SK-N-DZ (cell line): ENCODE data around the gene KRTAP2-2.

Experiments
- DNase-seq: peaks from one replicate; pipeline ENCODE4 v3.0.0-alpha.2; 2015; ENCODE audit warnings: low spot score
- small RNA-seq, 2 experiments: library from RNA; depleted of rRNA; stranded (forward); fragments of <200 nt; gene quantifications; one replicate each; pipeline ENCODE3, GENCODE V24; 2014

KRTAP2-2 gene

DNA sequence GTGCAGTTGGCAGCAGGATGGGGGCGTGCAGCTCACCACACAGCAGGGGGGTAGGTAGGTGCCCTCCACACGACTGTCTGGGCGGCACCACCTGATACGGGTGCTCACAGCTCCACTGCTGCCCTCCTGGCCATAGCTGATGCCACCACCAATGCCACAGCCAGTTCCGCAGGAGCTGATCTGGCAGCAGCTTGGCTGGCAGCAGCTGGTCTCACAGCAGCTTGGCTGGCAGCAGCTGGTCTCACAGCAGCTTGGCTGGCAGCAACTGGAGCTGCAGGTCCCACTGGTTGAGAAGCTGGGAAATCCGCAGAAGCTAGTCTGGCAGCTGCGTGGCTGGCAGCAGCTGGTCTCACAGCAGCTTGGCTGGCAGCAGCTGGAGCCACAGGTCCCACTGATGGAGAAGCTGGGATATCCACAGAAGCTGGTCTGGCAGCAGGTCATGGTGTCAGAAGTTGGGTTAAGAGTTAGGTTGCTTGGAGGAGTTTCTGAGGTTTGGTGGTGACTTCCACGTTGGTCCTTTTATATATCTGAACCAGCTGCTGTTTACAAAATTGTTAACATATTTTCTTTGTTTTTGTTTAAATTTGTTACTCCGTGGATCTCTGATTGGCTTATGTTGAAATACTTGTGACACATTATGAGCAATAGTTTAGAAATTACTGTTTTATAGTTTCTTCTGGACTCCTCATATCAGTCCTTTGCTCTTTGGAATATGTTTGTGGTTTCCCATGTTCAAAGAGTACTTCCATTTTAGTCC, 28.1 kb downstream of the KRTAP2-2 start, which contains the start of gene KRTAP1-5:
Gene KRTAP1-5 (minus strand): TSS at position 494 of the 757 bp plus-strand sequence. CDS start 53 bp downstream, at position 441.
- DNase-seq, result no peak

DNA sequence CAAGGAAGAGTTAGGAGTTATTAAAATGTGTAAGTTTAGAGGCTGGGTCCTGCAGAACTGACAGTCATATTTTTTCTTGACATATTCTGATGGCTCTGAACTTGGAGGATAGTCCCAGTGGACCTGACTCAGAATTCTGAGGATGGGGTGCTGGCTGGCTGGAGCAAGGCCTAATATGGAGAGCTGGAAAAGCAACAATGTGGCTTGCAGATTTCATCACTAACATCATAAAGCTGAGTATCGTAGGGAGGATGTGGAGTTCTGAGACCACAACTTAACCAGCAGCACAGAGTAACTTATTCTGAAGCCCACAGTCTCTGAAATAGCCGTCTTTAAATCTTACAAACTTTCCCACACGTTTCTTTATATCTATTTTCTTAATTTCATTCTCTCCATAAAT, 30.3 kb downstream of the KRTAP2-2 start:
- DNase-seq, result no peak

GRCh38 chr17:41020336-41020735, 34.7 kb downstream of the KRTAP2-2 start:
- no peak for DNase-seq

DNA sequence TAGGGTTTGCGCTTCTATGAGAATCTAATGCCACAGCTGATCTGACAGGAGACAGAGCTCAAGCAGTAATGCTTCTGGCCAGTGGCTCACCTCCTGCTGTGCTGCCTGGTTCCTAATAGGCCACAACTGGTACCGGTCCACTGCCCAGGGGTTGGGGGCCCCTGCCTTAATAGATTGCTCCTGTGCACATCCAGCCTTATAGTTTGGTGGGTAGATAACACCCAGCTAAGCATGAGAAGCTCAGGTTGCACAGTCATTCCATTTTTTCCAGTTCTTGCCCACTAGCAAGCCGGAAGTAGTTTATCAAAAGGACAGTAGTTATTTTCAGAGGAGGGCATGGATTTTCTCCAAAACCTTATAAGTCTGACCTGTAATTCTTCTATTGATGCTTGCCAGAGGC, 35.6 kb downstream of the KRTAP2-2 start:
- DNase-seq, result no peak

- DNase-seq, result no peak
Observed at GRCh38 chr17:41018541-41018940, 36.5 kb downstream of the KRTAP2-2 start.

GRCh38 chr17:41016578-41017215, 38.3 kb downstream of the KRTAP2-2 start:
- no peak for DNase-seq

DNA sequence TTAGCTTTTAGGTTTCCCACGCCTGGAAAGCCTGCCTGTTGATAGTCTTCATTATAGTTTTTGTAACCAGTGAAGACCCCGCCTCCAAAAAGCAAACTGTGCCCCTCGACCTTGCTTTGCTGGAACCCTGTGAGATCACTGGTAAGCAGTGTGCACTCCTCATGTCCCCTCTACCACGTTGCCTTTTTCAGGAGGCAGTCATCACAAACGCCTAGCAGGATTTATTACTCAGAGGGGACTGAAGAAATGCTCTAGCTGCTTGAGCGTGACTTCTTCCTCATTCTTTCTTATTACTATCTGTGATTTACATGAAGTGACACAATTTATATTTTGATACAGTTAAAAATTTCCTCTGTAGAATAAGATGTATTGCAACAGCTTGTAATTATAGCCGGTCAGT, 39.6 kb downstream of the KRTAP2-2 start:
- no peak for DNase-seq

GRCh38 chr17:41013606-41014005, 41.4 kb downstream of the KRTAP2-2 start:
- peak; percentile 35 for DNase-seq

GRCh38 chr17:41013181-41013580, 41.8 kb downstream of the KRTAP2-2 start:
- no peak for DNase-seq

- no peak for DNase-seq
Observed at GRCh38 chr17:41012326-41013120, 42.5 kb downstream of the KRTAP2-2 start.

GRCh38 chr17:41010441-41010840, 44.6 kb downstream of the KRTAP2-2 start:
- DNase-seq, result no peak

- DNase-seq, result no peak
Observed at GRCh38 chr17:41009936-41010335, 45.1 kb downstream of the KRTAP2-2 start.

GRCh38 chr17:41009301-41009760, 45.7 kb downstream of the KRTAP2-2 start:
- no peak for DNase-seq

DNA sequence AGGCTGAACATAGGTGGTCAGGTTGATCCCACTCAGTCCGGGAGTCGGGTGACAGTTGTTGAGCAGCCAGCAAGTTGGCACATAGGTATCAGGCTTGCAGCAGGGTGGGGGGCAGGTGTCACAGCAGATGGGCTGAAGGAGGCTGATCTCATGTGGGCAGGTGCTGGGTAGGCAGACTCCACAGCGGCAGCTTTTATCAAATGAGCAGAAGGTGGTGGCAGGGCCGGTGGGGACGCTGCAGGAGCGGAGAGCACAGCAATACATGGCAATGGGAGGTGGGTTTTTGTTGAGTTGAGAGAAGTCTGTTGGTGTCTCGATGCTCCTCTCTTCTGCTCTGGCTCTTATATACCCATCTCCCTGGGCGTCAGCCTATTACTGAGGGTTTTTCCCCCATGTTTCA, 46.2 kb downstream of the KRTAP2-2 start, which contains the start of gene KRTAP3-1:
Gene KRTAP3-1 (minus strand): TSS at position 318 of the 400 bp plus-strand sequence. CDS start 54 bp downstream, at position 264.
- no peak for DNase-seq

Small RNA genes within 50 kb of the gene (small RNA-seq; reads per million reads assigned to genes)
- 0 reads per million in 2 experiments for gene KRTAP3-4P
